HUES48 (cell line): ENCODE measurements around the gene SPECC1.
A peak's percentile ranks its signal among the peaks of the same experiment; 100 is the strongest.

Source experiments
- H3K27ac ChIP-seq: one replicate; pipeline ENCODE4 v1.7.0; 2013; ENCODE audit warnings: low read depth, low read length, inconsistent platforms
- H3K27me3 ChIP-seq: 2 replicates; pipeline ENCODE4 v1.6.1; 2013; ENCODE audit warnings: mild to moderate bottlenecking, low read length; ENCODE audit not compliant: control insufficient read depth, insufficient read depth
- H3K36me3 ChIP-seq: 2 replicates; pipeline ENCODE4 v1.6.1; 2013; ENCODE audit warnings: low read length; ENCODE audit not compliant: control insufficient read depth, insufficient read depth
- H3K4me1 ChIP-seq: 2 replicates; pipeline ENCODE4 v1.6.1; 2013; ENCODE audit warnings: mild to moderate bottlenecking, low read length; ENCODE audit not compliant: control insufficient read depth, insufficient read depth
- H3K4me3 ChIP-seq: 2 replicates; pipeline ENCODE4 v1.5.1; 2013; ENCODE audit warnings: mild to moderate bottlenecking, low read depth, low read length
- H3K9ac ChIP-seq: 2 replicates; pipeline ENCODE4 v1.6.1; 2013; ENCODE audit warnings: mild to moderate bottlenecking, low read depth, low read length, moderate library complexity
- H3K9me3 ChIP-seq: 2 replicates; pipeline ENCODE4 v1.6.1; 2013; ENCODE audit warnings: low read length; ENCODE audit not compliant: control insufficient read depth, insufficient read depth

Gene SPECC1

GRCh38 chr17:20045476-20045875, 36.3 kb downstream of the SPECC1 start:
- H3K27me3 ChIP-seq: no peaks in the 10 kb centered on the region
- no peaks in the 10 kb centered on the region for H3K36me3 ChIP-seq
- H3K9ac ChIP-seq: no peak overlapping the region
- H3K9me3 ChIP-seq: no peaks in the 10 kb centered on the region
- no peak overlapping the region for H3K27ac ChIP-seq
- peaks cover 9% of the 10 kb centered on the region for H3K4me1 ChIP-seq
- H3K4me3 ChIP-seq: no peak overlapping the region

GRCh38 chr17:20046629-20047028, 37.5 kb downstream of the SPECC1 start:
- no peak overlapping the region for H3K9ac ChIP-seq
- no peak overlapping the region for H3K27ac ChIP-seq
- H3K4me3 ChIP-seq: no peak overlapping the region
- H3K27me3 ChIP-seq: no peaks in the 10 kb centered on the region
- no peaks in the 10 kb centered on the region for H3K9me3 ChIP-seq
- H3K4me1 ChIP-seq: peaks cover 9% of the 10 kb centered on the region
- no peaks in the 10 kb centered on the region for H3K36me3 ChIP-seq

- Histone ChIP-seq H3K9me3 (peaks cover 3% of the 10 kb centered on the region; the same call in 1 of the 2 replicates), H3K27ac (no peak overlapping the region), H3K27me3 (no peaks in the 10 kb centered on the region), H3K4me3 (no peak overlapping the region), H3K4me1 (peaks cover 5% of the 10 kb centered on the region), H3K9ac (no peak overlapping the region), H3K36me3 (no peaks in the 10 kb centered on the region)
Observed at GRCh38 chr17:20051624-20052023, 42.5 kb downstream of the SPECC1 start.

GRCh38 chr17:20053361-20053964, 44.3 kb downstream of the SPECC1 start:
- H3K4me1 ChIP-seq: no peaks in the 10 kb centered on the region

GRCh38 chr17:20059728-20060188, 50.6 kb downstream of the SPECC1 start:
- Histone ChIP-seq H3K27ac (no peak overlapping the region), H3K36me3 (no peaks in the 10 kb centered on the region), H3K27me3 (no peaks in the 10 kb centered on the region), H3K9me3 (no peaks in the 10 kb centered on the region), H3K4me3 (no peak overlapping the region), H3K9ac (no peak overlapping the region), H3K4me1 (peaks cover 13% of the 10 kb centered on the region)

More at GRCh38 chr17:20053361-20053964, 44.3 kb downstream of the SPECC1 start:
- H3K9me3 ChIP-seq: peaks cover 3% of the 10 kb centered on the region; the same call in 1 of the 2 replicates
- no peak overlapping the region for H3K9ac ChIP-seq
- H3K36me3 ChIP-seq: no peaks in the 10 kb centered on the region
- no peaks in the 10 kb centered on the region for H3K27me3 ChIP-seq
- no peak overlapping the region for H3K4me3 ChIP-seq
- H3K27ac ChIP-seq: no peak overlapping the region

- Histone ChIP-seq H3K27me3 (no peaks in the 10 kb centered on the region), H3K9me3 (no peaks in the 10 kb centered on the region), H3K4me1 (peaks cover 13% of the 10 kb centered on the region), H3K4me3 (no peak overlapping the region), H3K36me3 (no peaks in the 10 kb centered on the region), H3K9ac (no peak overlapping the region), H3K27ac (peak overlapping the region; percentile 6)
Observed at GRCh38 chr17:20063665-20064648, 54.8 kb downstream of the SPECC1 start.

GRCh38 chr17:20066253-20066652, 57.1 kb downstream of the SPECC1 start:
- Histone ChIP-seq H3K27me3 (no peaks in the 10 kb centered on the region), H3K27ac (no peak overlapping the region), H3K36me3 (no peaks in the 10 kb centered on the region), H3K4me3 (no peak overlapping the region), H3K9me3 (no peaks in the 10 kb centered on the region), H3K9ac (no peak overlapping the region), H3K4me1 (peaks cover 13% of the 10 kb centered on the region)

- no peaks in the 10 kb centered on the region for H3K36me3 ChIP-seq
- H3K4me1 ChIP-seq: peaks cover 13% of the 10 kb centered on the region
- no peaks in the 10 kb centered on the region for H3K9me3 ChIP-seq
- H3K4me3 ChIP-seq: no peak overlapping the region
- no peak overlapping the region for H3K9ac ChIP-seq
- H3K27me3 ChIP-seq: no peaks in the 10 kb centered on the region
- no peak overlapping the region for H3K27ac ChIP-seq
Observed at GRCh38 chr17:20067711-20068110, 58.6 kb downstream of the SPECC1 start.

- Histone ChIP-seq H3K9me3 (no peaks in the 10 kb centered on the region), H3K9ac (no peak overlapping the region), H3K4me1 (peaks cover 12% of the 10 kb centered on the region), H3K4me3 (no peak overlapping the region), H3K27me3 (no peaks in the 10 kb centered on the region), H3K27ac (no peak overlapping the region), H3K36me3 (no peaks in the 10 kb centered on the region)
Observed at GRCh38 chr17:20068445-20068844, 59.3 kb downstream of the SPECC1 start.

GRCh38 chr17:20071824-20072691, 62.9 kb downstream of the SPECC1 start:
- H3K4me3 ChIP-seq: no peak overlapping the region
- no peaks in the 10 kb centered on the region for H3K27me3 ChIP-seq
- H3K4me1 ChIP-seq: no peaks in the 10 kb centered on the region
- no peaks in the 10 kb centered on the region for H3K36me3 ChIP-seq
- no peak overlapping the region for H3K27ac ChIP-seq
- no peak overlapping the region for H3K9ac ChIP-seq
- no peaks in the 10 kb centered on the region for H3K9me3 ChIP-seq
